H9 (cell line): ENCODE results near the gene SP110. TPM values are rescaled to one million over a fixed set of nuclear protein-coding genes. Genes with fewer than 3 reads are reported as not detected.

ENCODE experiments used
- DNase-seq: peaks from one replicate; pipeline ENCODE4 v3.0.0-alpha.2; 2017
- H2AFZ ChIP-seq: one replicate; pipeline ENCODE4 v1.6.1; 2013; ENCODE audit warnings: mild to moderate bottlenecking, low read length, control low read depth, moderate library complexity
- H2AK5ac ChIP-seq: 2 replicates; pipeline ENCODE4 v1.6.1; 2013; ENCODE audit warnings: low read length, control low read depth, mixed read lengths; ENCODE audit not compliant: insufficient read length
- H2BK120ac ChIP-seq: one replicate; pipeline ENCODE4 v1.6.1; 2013; ENCODE audit warnings: low read depth, mild to moderate bottlenecking, low read length, control low read depth, inconsistent platforms; ENCODE audit not compliant: poor library complexity, severe bottlenecking
- H2BK12ac ChIP-seq: 2 replicates; pipeline ENCODE4 v1.6.1; 2013; ENCODE audit warnings: low read length, control low read depth, mixed read lengths, low read depth; ENCODE audit not compliant: insufficient read length
- H2BK15ac ChIP-seq: 2 replicates; pipeline ENCODE4 v1.6.1; 2013; ENCODE audit warnings: low read depth, low read length, control low read depth
- H2BK20ac ChIP-seq: one replicate; pipeline ENCODE4 v1.6.1; 2013; ENCODE audit warnings: low read depth, mild to moderate bottlenecking, low read length, control low read depth, inconsistent platforms; ENCODE audit not compliant: poor library complexity, severe bottlenecking
- H2BK5ac ChIP-seq: 2 replicates; pipeline ENCODE4 v1.6.1; 2013; ENCODE audit warnings: low read length, control low read depth, mixed read lengths; ENCODE audit not compliant: insufficient read length
- H3K14ac ChIP-seq: 2 replicates; pipeline ENCODE4 v1.6.1; 2013; ENCODE audit warnings: low read length, control low read depth; ENCODE audit not compliant: insufficient read depth
- H3K18ac ChIP-seq: 2 replicates; pipeline ENCODE4 v1.6.1; 2013; ENCODE audit warnings: low read depth, mild to moderate bottlenecking, mixed read lengths, low read length, control low read depth; ENCODE audit not compliant: insufficient read length
- H3K23ac ChIP-seq: 2 replicates; pipeline ENCODE4 v1.6.1; 2013; ENCODE audit warnings: low read length, control low read depth, mixed read lengths, low read depth; ENCODE audit not compliant: insufficient read length
- H3K23me2 ChIP-seq: 2 replicates; pipeline ENCODE4 v1.6.1; 2013; ENCODE audit warnings: low read depth, mild to moderate bottlenecking, mixed read lengths, low read length, control low read depth; ENCODE audit not compliant: insufficient read length, poor library complexity, severe bottlenecking
- H3K27ac ChIP-seq: 2 replicates; pipeline ENCODE4 v1.5.1; 2013; ENCODE audit warnings: low read length, control low read depth, mixed read lengths, low read depth; ENCODE audit not compliant: insufficient read length
- H3K27me3 ChIP-seq: 2 replicates; pipeline ENCODE4 v1.6.1; 2013; ENCODE audit warnings: low read length, control low read depth, inconsistent platforms; ENCODE audit not compliant: insufficient read depth
- H3K4ac ChIP-seq: 2 replicates; pipeline ENCODE4 v1.6.1; 2013; ENCODE audit warnings: low read depth, mild to moderate bottlenecking, control low read depth, inconsistent platforms, low read length, moderate library complexity
- H3K4me1 ChIP-seq: 2 replicates; pipeline ENCODE4 v1.6.1; 2013; ENCODE audit warnings: low read length, control low read depth, inconsistent platforms; ENCODE audit not compliant: insufficient read depth
- H3K4me2 ChIP-seq: 2 replicates; pipeline ENCODE4 v1.6.1; 2013; ENCODE audit warnings: low read length, control low read depth, mixed read lengths; ENCODE audit not compliant: insufficient read length, insufficient read depth
- H3K56ac ChIP-seq: 2 replicates; pipeline ENCODE4 v1.6.1; 2013; ENCODE audit warnings: low read depth, mild to moderate bottlenecking, mixed read lengths, low read length, control low read depth; ENCODE audit not compliant: insufficient read length
- H3K79me1 ChIP-seq: 2 replicates; pipeline ENCODE4 v1.6.1; 2013; ENCODE audit warnings: low read depth, mild to moderate bottlenecking, moderate library complexity, low read length, control low read depth, inconsistent platforms; ENCODE audit not compliant: insufficient read depth, poor library complexity, severe bottlenecking
- H3K79me2 ChIP-seq: 2 replicates; pipeline ENCODE4 v1.6.1; 2013; ENCODE audit warnings: low read length, control low read depth, inconsistent platforms; ENCODE audit not compliant: insufficient read depth
- H3K9ac ChIP-seq: 2 replicates; pipeline ENCODE4 v1.6.1; 2013; ENCODE audit warnings: low read length, control low read depth, mixed read lengths; ENCODE audit not compliant: insufficient read length; ENCODE audit errors: extremely low read depth
- H3K9me3 ChIP-seq: one replicate; pipeline ENCODE4 v1.6.1; 2013; ENCODE audit warnings: low read depth, low read length, inconsistent platforms; ENCODE audit not compliant: control insufficient read depth
- H3T11ph ChIP-seq: one replicate; pipeline ENCODE4 v1.6.1; 2013; ENCODE audit warnings: mild to moderate bottlenecking, low read length, control low read depth, inconsistent platforms
- H4K20me1 ChIP-seq: one replicate; pipeline ENCODE4 v1.6.1; 2013; ENCODE audit not compliant: control insufficient read depth, insufficient read length, insufficient read depth
- H4K5ac ChIP-seq: 2 replicates; pipeline ENCODE4 v1.6.1; 2013; ENCODE audit warnings: low read depth, mild to moderate bottlenecking, mixed read lengths, low read length, control low read depth; ENCODE audit not compliant: insufficient read length
- H4K8ac ChIP-seq: replicated peaks from 2 replicates; pipeline ENCODE4 v1.6.1; 2013; ENCODE audit warnings: low read length, control low read depth, mixed read lengths, low read depth; ENCODE audit not compliant: insufficient read length
- H4K91ac ChIP-seq: 2 replicates; pipeline ENCODE4 v1.6.1; 2013; ENCODE audit warnings: low read depth, mild to moderate bottlenecking, moderate library complexity, mixed read lengths, low read length, control low read depth; ENCODE audit not compliant: insufficient read length
- H3K27ac Mint-ChIP-seq, 3 experiments: 2 replicates in 2 of 3; 3 replicates in 1 of 3; pipeline ENCODE4 v1.8.0; 2020 to 2021; ENCODE audit warnings: mixed read lengths in 3 of 3, mild to moderate bottlenecking in 1 of 3, moderate library complexity in 1 of 3
- H3K27me3 Mint-ChIP-seq: 2 replicates; pipeline ENCODE4 v1.8.0; 2021; ENCODE audit warnings: low read depth, mild to moderate bottlenecking, moderate library complexity, mixed read lengths
- H3K36me3 Mint-ChIP-seq, 3 experiments: 2 replicates in 2 of 3; 3 replicates in 1 of 3; pipeline ENCODE4 v1.8.0; 2020 to 2021; ENCODE audit warnings: low read depth in 3 of 3, mixed read lengths in 3 of 3; ENCODE audit not compliant: insufficient read depth in 1 of 3
- H3K4me1 Mint-ChIP-seq, 2 experiments: 2 replicates each; pipeline ENCODE4 v1.8.0; 2020; ENCODE audit warnings: mixed read lengths in 2 of 2
- H3K4me3 Mint-ChIP-seq, 2 experiments: 2 replicates in 1 of 2; 3 replicates in 1 of 2; pipeline ENCODE4 v1.8.0; 2020 to 2021; ENCODE audit warnings: mild to moderate bottlenecking in 2 of 2, mixed read lengths in 2 of 2, moderate library complexity in 1 of 2
- H3K9me3 Mint-ChIP-seq, 2 experiments: 2 replicates in 1 of 2; 3 replicates in 1 of 2; pipeline ENCODE4 v1.8.0; 2020; ENCODE audit warnings: mild to moderate bottlenecking in 2 of 2, mixed read lengths in 2 of 2, moderate library complexity in 1 of 2
- CTCF ChIP-seq: fragments of 200-600 bp; sonication (generic); conservative IDR thresholded peaks from 3 replicates; pipeline ENCODE4 v1.8.0; 2021; ENCODE audit warnings: antibody characterized with exemption, mild to moderate bottlenecking
- WGBS: extraction: QIAGEN DNeasy Blood & Tissue Kit; methylation state at CpG from one replicate; pipeline ENCODE4 v1.1.7; 2013; ENCODE audit warnings: missing lambda C conversion rate, low lambda C conversion rate, mixed read lengths; ENCODE audit not compliant: insufficient read length; ENCODE audit errors: extremely low coverage; 5-methylcytosine and 5-hydroxymethylcytosine counted together
- total RNA-seq: library from RNA; stranded (reverse); gene quantifications from 2 replicates; pipeline ENCODE4 v1.2.1, GENCODE V29; 2021

Gene SP110
- total RNA-seq, 1 experiment from 2014 or later = 3.7 TPM

GRCh38 chr2:230155359-230155758, 64.4 kb downstream of the SP110 start:
- Histone ChIP-seq H2BK15ac (no peak overlapping the region), H3K56ac (no peak overlapping the region), H4K91ac (no peak overlapping the region), H3K4me2 (no peak overlapping the region), H4K5ac (no peak overlapping the region), H3K79me2 (no peaks in the 10 kb centered on the region), H3K14ac (no peak overlapping the region), H4K8ac (no peak overlapping the region), H2BK5ac (no peak overlapping the region), H2AFZ (no peak overlapping the region), H3K9ac (no peak overlapping the region), H3K79me1 (no peaks in the 10 kb centered on the region), H2AK5ac (no peak overlapping the region), H3K23me2 (no peaks in the 10 kb centered on the region), H3T11ph (no peak overlapping the region), H3K4me1 (0 out of 2 replicates have a peak, but pooled peaks cover 2% of the 10 kb centered on the region), H3K27ac (no peak overlapping the region), H4K20me1 (no peaks in the 10 kb centered on the region), H3K18ac (no peak overlapping the region), H3K27me3 (no peaks in the 10 kb centered on the region), H3K23ac (no peak overlapping the region), H2BK12ac (no peak overlapping the region), H2BK20ac (no peak overlapping the region), H3K9me3 (no peaks in the 10 kb centered on the region), H2BK120ac (no peak overlapping the region), H3K4ac (no peak overlapping the region)
- H3K4me3 Mint-ChIP-seq = no peak overlapping the region
- DNase-seq = no peak
- TF ChIP-seq CTCF = no peak
- H3K27ac Mint-ChIP-seq = no peak overlapping the region
- peaks cover 6% of the 10 kb centered on the region for H3K27me3 Mint-ChIP-seq
- peaks cover 7 to 24% (median 7%) of the 10 kb centered on the region in 3 experiments; a peak in 6 of 7 replicates for H3K36me3 Mint-ChIP-seq
- peaks cover 5% of the 10 kb centered on the region in 2 experiments for H3K4me1 Mint-ChIP-seq
- peaks cover 5 to 17% of the 10 kb centered on the region in 2 experiments; a peak in 4 of 5 replicates for H3K9me3 Mint-ChIP-seq
- no CpG with 5 or more reads among the region's 7 CpGs for WGBS
